ENCODE results near the gene TSHB. TPM values are rescaled to one million over a fixed set of nuclear protein-coding genes. Genes with fewer than 3 reads are reported as not detected.

The TSHB gene
- total RNA-seq, 1 donor from 2014 or later: not detected

GRCh38 chr1:115036814-115037507 lies 7.3 kb downstream of the TSHB start:
- Mint-ChIP-seq H3K27ac (no peak overlapping the region), H3K36me3 (ENCODE audit: low read depth) (no peaks in the 10 kb centered on the region), H3K4me3 (no peak overlapping the region), H3K27me3 (peaks cover 9% of the 10 kb centered on the region), H3K4me1 (no peaks in the 10 kb centered on the region), H3K9me3 (no peaks in the 10 kb centered on the region)
- DNase-seq: no peak
- intact Hi-C loops (cut with micrococcal nuclease): no loop called here

- DNase-seq: no peak
- Mint-ChIP-seq H3K4me3 (no peak overlapping the region), H3K36me3 (ENCODE audit: low read depth) (no peaks in the 10 kb centered on the region), H3K4me1 (no peaks in the 10 kb centered on the region), H3K9me3 (peaks cover 7% of the 10 kb centered on the region), H3K27me3 (peaks cover 11% of the 10 kb centered on the region), H3K27ac (no peak overlapping the region)
- intact Hi-C loops (cut with micrococcal nuclease): no loop called here
Measured at GRCh38 chr1:115040501-115040900, 10.9 kb downstream of the TSHB start.

- intact Hi-C loops (cut with micrococcal nuclease): no loop called here
- Mint-ChIP-seq H3K27me3 (peaks cover 9% of the 10 kb centered on the region), H3K36me3 (ENCODE audit: low read depth) (no peaks in the 10 kb centered on the region), H3K9me3 (peaks cover 7% of the 10 kb centered on the region), H3K4me3 (no peak overlapping the region), H3K4me1 (peaks cover under 1% of the 10 kb centered on the region), H3K27ac (no peak overlapping the region)
- DNase-seq: no peak
Measured at GRCh38 chr1:115041654-115042053, 12.0 kb downstream of the TSHB start.

GRCh38 chr1:115046751-115047150 lies 17.1 kb downstream of the TSHB start:
- no peak for DNase-seq
- no peak overlapping the region for H3K27ac Mint-ChIP-seq
- H3K36me3 Mint-ChIP-seq (ENCODE audit: low read depth): no peaks in the 10 kb centered on the region
- peaks cover 11% of the 10 kb centered on the region for H3K27me3 Mint-ChIP-seq
- peaks cover 8% of the 10 kb centered on the region for H3K4me1 Mint-ChIP-seq
- intact Hi-C loops (cut with micrococcal nuclease): no loop called here
- H3K4me3 Mint-ChIP-seq: no peak overlapping the region
- H3K9me3 Mint-ChIP-seq: peaks cover 7% of the 10 kb centered on the region

GRCh38 chr1:115051850-115052249 lies 22.2 kb downstream of the TSHB start:
- no peaks in the 10 kb centered on the region for H3K36me3 Mint-ChIP-seq (ENCODE audit: low read depth)
- peaks cover 7% of the 10 kb centered on the region for H3K4me1 Mint-ChIP-seq
- intact Hi-C loops (cut with micrococcal nuclease): loop anchor here (1.0 to 5.0 kb wide), 3 partner anchors 60 to 706 kb away; no protein-coding TSS in a partner anchor
- H3K27me3 Mint-ChIP-seq: peaks cover 8% of the 10 kb centered on the region
- H3K4me3 Mint-ChIP-seq: no peak overlapping the region
- no peaks in the 10 kb centered on the region for H3K9me3 Mint-ChIP-seq
- H3K27ac Mint-ChIP-seq: no peak overlapping the region
- DNase-seq: peak; percentile 43

GRCh38 chr1:115052454-115053083 lies 22.9 kb downstream of the TSHB start:
- Mint-ChIP-seq H3K9me3 (no peaks in the 10 kb centered on the region), H3K36me3 (ENCODE audit: low read depth) (no peaks in the 10 kb centered on the region), H3K27me3 (peaks cover 8% of the 10 kb centered on the region), H3K4me1 (peaks cover 7% of the 10 kb centered on the region), H3K27ac (no peak overlapping the region), H3K4me3 (no peak overlapping the region)
- DNase-seq: peak; percentile 85
- intact Hi-C loops (cut with micrococcal nuclease): loop anchor here (1.0 to 5.0 kb wide), 3 partner anchors 60 to 706 kb away; no protein-coding TSS in a partner anchor

- Mint-ChIP-seq H3K4me1 (peaks cover 3% of the 10 kb centered on the region), H3K36me3 (ENCODE audit: low read depth) (no peaks in the 10 kb centered on the region), H3K27ac (no peak overlapping the region), H3K9me3 (no peaks in the 10 kb centered on the region), H3K27me3 (peaks cover 5% of the 10 kb centered on the region), H3K4me3 (no peak overlapping the region)
- intact Hi-C loops (cut with micrococcal nuclease): no loop called here
- DNase-seq: no peak
Measured at GRCh38 chr1:115056395-115056798, 26.8 kb downstream of the TSHB start.

GRCh38 chr1:115057661-115058254 lies 28.1 kb downstream of the TSHB start:
- intact Hi-C loops (cut with micrococcal nuclease): no loop called here

GRCh38 chr1:115059316-115059715 lies 29.7 kb downstream of the TSHB start:
- peaks cover 3% of the 10 kb centered on the region for H3K36me3 Mint-ChIP-seq (ENCODE audit: low read depth)

More at GRCh38 chr1:115057661-115058254, 28.1 kb downstream of the TSHB start:
- H3K4me3 Mint-ChIP-seq: no peak overlapping the region
- no peak overlapping the region for H3K27ac Mint-ChIP-seq
- H3K27me3 Mint-ChIP-seq: peaks cover 5% of the 10 kb centered on the region
- DNase-seq: no peak
- peaks cover 15% of the 10 kb centered on the region for H3K4me1 Mint-ChIP-seq
- H3K36me3 Mint-ChIP-seq (ENCODE audit: low read depth): no peaks in the 10 kb centered on the region
- no peaks in the 10 kb centered on the region for H3K9me3 Mint-ChIP-seq

GRCh38 chr1:115060501-115060900 lies 30.9 kb downstream of the TSHB start:
- intact Hi-C loops (cut with micrococcal nuclease): no loop called here
- Mint-ChIP-seq H3K4me1 (peaks cover 25% of the 10 kb centered on the region), H3K27me3 (no peaks in the 10 kb centered on the region), H3K36me3 (ENCODE audit: low read depth) (peaks cover 3% of the 10 kb centered on the region), H3K27ac (no peak overlapping the region), H3K4me3 (no peak overlapping the region), H3K9me3 (peaks cover 5% of the 10 kb centered on the region)
- DNase-seq: no peak

More at GRCh38 chr1:115059316-115059715, 29.7 kb downstream of the TSHB start:
- Mint-ChIP-seq H3K27ac (no peak overlapping the region), H3K27me3 (peaks cover 2% of the 10 kb centered on the region), H3K9me3 (peaks cover 5% of the 10 kb centered on the region), H3K4me3 (no peak overlapping the region), H3K4me1 (peaks cover 24% of the 10 kb centered on the region)
- intact Hi-C loops (cut with micrococcal nuclease): no loop called here
- no peak for DNase-seq

GRCh38 chr1:115062542-115063004 lies 32.9 kb downstream of the TSHB start:
- Mint-ChIP-seq H3K4me3 (peak overlapping the region; percentile 59), H3K36me3 (ENCODE audit: low read depth) (peaks cover 3% of the 10 kb centered on the region), H3K27ac (peak overlapping the region; percentile 88), H3K4me1 (peaks cover 25% of the 10 kb centered on the region), H3K27me3 (no peaks in the 10 kb centered on the region), H3K9me3 (peaks cover 5% of the 10 kb centered on the region)
- intact Hi-C loops (cut with micrococcal nuclease): loop anchor here (1.0 kb wide), 1 partner anchor 37 kb away; no protein-coding TSS in a partner anchor
- peak; percentile 96 for DNase-seq

- intact Hi-C loops (cut with micrococcal nuclease): no loop called here
- Mint-ChIP-seq H3K9me3 (peaks cover 5% of the 10 kb centered on the region), H3K4me1 (peaks cover 25% of the 10 kb centered on the region), H3K27ac (peak overlapping the region; percentile 88), H3K4me3 (peak overlapping the region; percentile 59), H3K36me3 (ENCODE audit: low read depth) (peaks cover 3% of the 10 kb centered on the region), H3K27me3 (no peaks in the 10 kb centered on the region)
- peak; percentile 66 for DNase-seq
Measured at GRCh38 chr1:115063228-115063901, 33.7 kb downstream of the TSHB start.

GRCh38 chr1:115064461-115064860 lies 34.8 kb downstream of the TSHB start:
- DNase-seq: no peak
- Mint-ChIP-seq H3K27me3 (no peaks in the 10 kb centered on the region), H3K4me1 (peaks cover 25% of the 10 kb centered on the region), H3K4me3 (no peak overlapping the region), H3K27ac (no peak overlapping the region), H3K36me3 (ENCODE audit: low read depth) (peaks cover 3% of the 10 kb centered on the region), H3K9me3 (peaks cover 5% of the 10 kb centered on the region)
- intact Hi-C loops (cut with micrococcal nuclease): no loop called here
